Measurements from ENCODE around the gene NHERF1.

DNA sequence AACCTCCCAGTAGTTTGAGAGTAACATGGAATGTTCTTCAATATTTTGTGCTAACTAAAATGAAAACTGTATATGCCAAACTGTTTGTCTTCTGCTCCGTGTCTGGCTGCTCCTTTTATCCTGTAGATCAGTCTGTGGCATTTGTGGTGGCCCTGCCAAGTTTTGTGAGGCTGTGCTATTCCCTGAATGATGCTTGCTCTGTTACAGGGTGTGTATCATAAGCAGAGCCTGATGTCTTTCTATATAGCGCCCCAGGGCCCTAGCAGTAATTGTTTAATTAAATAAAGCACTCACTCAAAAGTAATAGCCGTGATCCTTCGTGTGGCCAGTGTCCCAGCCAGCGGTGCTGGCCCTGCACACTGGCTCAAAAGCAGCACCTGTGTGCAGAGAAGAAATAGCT, 55.5 kb downstream of the NHERF1 start:
- TF ChIP-seq GATA2 (IDR thresholded peaks at IDR 0.05; ENCODE audit: low read depth, low read length) (peak; percentile 96), GATA3 (IDR thresholded peaks at IDR 0.05; ENCODE audit: low read depth, low read length) (no peak)

Measured in SH-SY5Y (cell line).